Heart right ventricle (tissue), 16 donors: Measurements from ENCODE around the gene NADSYN1. TPM values are rescaled to one million over a fixed set of nuclear protein-coding genes. Genes with fewer than 3 reads are reported as not detected.

ENCODE experiments used
- ATAC-seq, 8 donors: fragments of 200-7000 bp; cut with Tn5 transposase; one replicate each; pipeline ENCODE4 v1.9.1; 2020; ENCODE audit warnings: mild to moderate bottlenecking in 8 of 8, moderate library complexity in 8 of 8, moderate number of reproducible peaks in 1 of 8
- DNase-seq, 2 donors: peaks; one replicate each; pipeline ENCODE4 v3.0.0-alpha.2; 2020
- H3K27ac ChIP-seq, 10 donors: fragments of 200-600 bp; sonication (generic) in 2 of 10; one replicate each; pipeline versions ENCODE4 v1.5.0 to v1.8.0; 2020 to 2022; ENCODE audit warnings: mild to moderate bottlenecking in 3 of 10
- H3K27me3 ChIP-seq, 7 donors: fragments of 200-600 bp; one replicate each; pipeline ENCODE4 v1.8.0; 2021 to 2022; ENCODE audit warnings: mild to moderate bottlenecking in 2 of 7
- H3K36me3 ChIP-seq, 9 donors: fragments of 200-600 bp; sonication (generic) in 1 of 9; one replicate each; pipeline versions ENCODE4 v1.5.0 to v1.8.0; 2020 to 2022; ENCODE audit warnings: mild to moderate bottlenecking in 2 of 9
- H3K4me1 ChIP-seq, 9 donors: fragments of 200-600 bp; sonication (generic) in 1 of 9; one replicate each; pipeline versions ENCODE4 v1.5.0 to v1.8.0; 2020 to 2022; ENCODE audit warnings: mild to moderate bottlenecking in 4 of 9
- H3K4me3 ChIP-seq, 10 donors: fragments of 200-600 bp; sonication (generic) in 2 of 10; one replicate each; pipeline versions ENCODE4 v1.5.0 to v1.8.0; 2020 to 2022; ENCODE audit warnings: mild to moderate bottlenecking in 7 of 10, moderate library complexity in 2 of 10
- H3K9me3 ChIP-seq, 11 donors: fragments of 200-600 bp in 10 of 11; sonication (generic) in 2 of 11; one replicate each; pipeline versions ENCODE4 v1.5.0 to v1.8.0; 2013 to 2022; ENCODE audit warnings: mild to moderate bottlenecking in 2 of 11, control low read depth in 1 of 11, moderate library complexity in 1 of 11
- CTCF ChIP-seq, 9 donors: fragments of 200-600 bp; sonication (generic) in 2 of 9; IDR thresholded peaks; one replicate each; pipeline versions ENCODE4 v1.5.0 to v1.8.0; 2021 to 2022; ENCODE audit warnings: antibody characterized with exemption in 9 of 9, mild to moderate bottlenecking in 5 of 9, moderate library complexity in 1 of 9
- WGBS, 2 donors: extraction: QIAGEN DNeasy Blood & Tissue Kit; methylation state at CpG; one replicate each; pipeline ENCODE4 v1.1.7; 2013; ENCODE audit warnings: inconsistent platforms in 1 of 2; 5-methylcytosine and 5-hydroxymethylcytosine counted together
- intact Hi-C, 10 donors: fragments of 100-400 bp; cut with DNase I; formaldehyde crosslinking; loops; one replicate each; pipeline versions ENCODE4 v1.11.1 to v1.14.2; 2022
- polyA plus RNA-seq, 2 donors: library from polyadenylated mRNA; stranded (reverse); fragments of 200-250 nt; gene quantifications; one replicate each; pipeline ENCODE4 v1.2.3, GENCODE V29; 2013
- total RNA-seq, 10 donors: library from RNA; stranded (reverse); fragmentation: NEBNext Ultra II Directional in 3 of 10; extraction: Animal tissue kit (Norgen Biotek cat#: 25700) in 3 of 10; gene quantifications; one replicate each; pipeline versions ENCODE4 v1.2.1 to v1.2.4, GENCODE V29; 2021 to 2023
- donor health status: Arrhythmogenic right ventricular cardiomyopathy.
- donor health status: ischemic (EF 13 %, LVEDD 7.1; RV severe dilation, severe dysfunction).
- donor health status: healthy with polysubstance abuse.
- donor health status: DM: no; HTN: yes; CAD: no.
- donor health status: DM: no; HTN: no; CAD: no.
- donor health status: ischemic (EF 25% LVEDD 6.9; RV normal size, moderate dysfunction).
- donor health status: ischemic (EF 25% LVEDD 5.7; RV mildly dilated, moderate dysfunction).
- donor health status: healthy.
- donor health status: DM: yes; HTN: yes; CAD: no.
- donor health status: Ischemic cardiomyopathy.
- donor health status: ischemic (EF 35%, LVEDD 5.7; RV mildly dilated, moderate dysfunction).
- donor health status: nonischemic (EF 11% LVEDD 7.7; RV severe dilation, severe dysfunction).
- donor health status: DM: yes; HTN: yes; CAD: no.
- donor health status: PGD.
- donor health status: ischemic (EF 29% LVEDD 5.4; RV normal size, mild dysfunction).
- donor health status: nonischemic (EF 23%, LVEDD 6.1; RV moderate dilation, normal function).

Gene NADSYN1
- total and polyA plus RNA-seq, 12 donors: 13.4 to 32.0 (median 16.9) TPM

DNA sequence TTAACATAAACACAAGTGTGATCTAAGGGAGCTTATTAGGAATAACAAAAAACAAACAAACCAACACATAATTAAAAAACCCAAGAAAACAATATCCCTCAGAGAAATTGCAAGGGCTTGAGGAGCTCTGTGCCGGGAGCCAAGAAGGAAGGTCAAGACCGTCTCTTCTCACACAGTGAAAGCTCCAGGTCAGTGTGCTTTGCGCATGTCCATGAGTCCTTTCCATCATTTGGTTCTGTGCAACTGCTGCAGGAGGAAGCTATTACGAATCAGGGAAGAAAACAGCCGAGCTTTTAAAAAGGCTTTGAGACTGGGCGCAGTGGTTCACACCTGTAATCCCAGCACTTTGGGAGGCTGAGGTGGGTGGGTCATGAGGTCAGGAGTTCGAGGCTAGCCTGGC, 89.4 kb downstream of the NADSYN1 start:
- H3K4me1 ChIP-seq: no peaks in the 10 kb centered on the region
- peaks cover 0 to 4% (median 0%) of the 10 kb centered on the region in 11 donors for H3K9me3 ChIP-seq
- intact Hi-C loops: no loop called here
- no peak for DNase-seq
- H3K27ac ChIP-seq: no peak overlapping the region
- peaks cover 0 to 15% (median 0%) of the 10 kb centered on the region in 7 donors for H3K27me3 ChIP-seq
- ATAC-seq: no peak
- TF ChIP-seq CTCF (IDR thresholded peaks at IDR 0.05): no peak
- H3K4me3 ChIP-seq: no peak overlapping the region
- H3K36me3 ChIP-seq: no peaks in the 10 kb centered on the region
- 93% methylated on average over 7 of the region's 7 CpGs for WGBS, 2 donors

DNA sequence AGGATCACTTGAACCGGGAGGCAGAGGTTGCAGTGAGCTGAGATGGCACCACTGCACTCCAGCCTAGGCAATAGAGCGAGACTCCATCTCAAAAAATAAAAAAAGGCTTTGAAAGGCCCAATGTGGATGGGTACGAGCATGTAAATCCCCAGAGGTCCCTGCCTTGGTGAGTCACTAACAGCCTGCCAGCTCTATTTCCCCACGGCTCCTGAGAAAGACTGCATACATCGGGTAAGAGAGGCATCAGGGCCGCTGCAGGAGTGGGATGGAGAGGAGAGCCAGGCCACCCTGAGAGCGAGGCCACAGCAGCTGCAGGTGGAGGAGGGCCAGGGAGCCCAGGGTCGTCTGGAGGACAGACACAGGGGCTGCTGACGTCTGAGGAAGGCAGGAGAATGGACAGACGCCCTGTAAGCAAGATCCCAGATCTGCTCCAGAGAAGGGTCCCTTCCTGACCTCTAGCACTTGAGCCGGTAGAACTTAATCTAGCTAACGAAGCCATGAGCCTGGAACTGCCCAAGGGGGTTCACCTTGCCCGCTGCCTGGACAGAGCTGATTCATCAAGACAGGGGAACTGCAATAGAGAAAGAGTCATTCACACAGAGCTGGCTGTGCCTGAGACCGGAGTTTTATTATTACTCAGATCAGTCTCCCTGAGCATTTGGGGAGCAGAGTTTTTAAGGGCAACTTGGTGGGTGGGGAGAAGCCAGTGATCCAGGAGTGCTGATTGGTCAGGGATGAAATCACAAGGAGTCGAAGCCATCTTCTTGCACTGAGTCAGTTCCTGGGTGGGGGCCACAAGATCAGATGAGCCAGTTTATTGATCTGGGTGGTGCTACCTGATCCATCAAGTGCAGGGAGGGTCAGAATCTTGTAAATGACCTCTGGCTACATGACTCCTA, 90.1 kb downstream of the NADSYN1 start:
- 60 to 71% methylated on average over 15 of the region's 15 CpGs for whole genome bisulfite sequencing, 2 donors
- H3K27ac ChIP-seq: no peak overlapping the region
- TF ChIP-seq CTCF (IDR thresholded peaks at IDR 0.05): no peak
- ATAC-seq (no peak), DNase-seq (no peak)
- no peak overlapping the region for H3K4me3 ChIP-seq
- intact Hi-C loops: no loop called here
- H3K36me3 ChIP-seq: no peaks in the 10 kb centered on the region
- peaks cover 0 to 4% (median 0%) of the 10 kb centered on the region in 11 donors for H3K9me3 ChIP-seq
- peaks cover 0 to 5% (median 0%) of the 10 kb centered on the region in 9 donors for H3K4me1 ChIP-seq
- peaks cover 0 to 22% (median 3%) of the 10 kb centered on the region in 7 donors for H3K27me3 ChIP-seq

DNA sequence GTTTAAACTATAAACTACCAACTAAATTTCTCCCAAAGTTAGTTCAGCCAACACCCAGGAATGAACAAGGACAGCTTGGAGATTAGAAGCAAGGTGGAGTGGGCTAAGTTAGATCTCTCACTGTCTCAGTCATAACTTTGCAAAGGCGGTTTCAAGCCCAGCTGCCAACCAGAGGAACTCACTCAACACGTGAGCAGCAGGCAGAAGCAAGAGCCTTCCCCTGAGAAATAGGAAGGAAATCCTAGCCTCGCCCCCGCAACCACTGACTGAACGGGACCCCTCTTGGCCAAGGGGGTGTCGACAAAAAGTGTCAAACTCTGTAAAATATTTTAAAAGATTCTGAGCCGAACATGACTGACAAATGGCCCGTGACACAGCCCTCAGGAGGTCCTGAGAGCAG, 90.9 kb downstream of the NADSYN1 start:
- 40 to 51% methylated on average over 8 of the region's 8 CpGs for WGBS, 2 donors
- DNase-seq: no peak

More for the DNA sequence above, 90.9 kb downstream of the NADSYN1 start:
- Histone ChIP-seq H3K36me3 (no peaks in the 10 kb centered on the region), H3K27ac (no peak overlapping the region), H3K4me3 (no peak overlapping the region), H3K27me3 (peaks cover 0 to 22% (median 3%) of the 10 kb centered on the region in 7 donors), H3K4me1 (peaks cover 0 to 13% (median 0%) of the 10 kb centered on the region in 9 donors), H3K9me3 (peaks cover 0 to 4% (median 0%) of the 10 kb centered on the region in 11 donors)
- TF ChIP-seq CTCF (IDR thresholded peaks at IDR 0.05): no peak
- ATAC-seq: no peak
- intact Hi-C loops: no loop called here
